Adrenal gland (tissue), 12 donors: ENCODE measurements around the gene MNX1. TPM values are rescaled to one million over a fixed set of nuclear protein-coding genes. Genes with fewer than 3 reads are reported as not detected.

Experiments
- DNase-seq, 7 donors: peaks; one replicate each; pipeline ENCODE4 v3.0.0-alpha.2; 2019 to 2020
- H3K27ac ChIP-seq, 5 donors: fragments of 200-600 bp; sonication (generic) in 4 of 5; 1 replicate in 3 of 5; 2 replicates in 2 of 5; pipeline versions ENCODE4 v1.5.1 to v1.8.0; 2016 to 2020; ENCODE audit warnings: mild to moderate bottlenecking in 1 of 5
- H3K27me3 ChIP-seq: fragments of 200-600 bp; 2 replicates; pipeline ENCODE4 v1.8.0; 2021
- H3K36me3 ChIP-seq, 2 donors: fragments of 200-600 bp; replicated peaks in 1 of 2; 1 replicate in 1 of 2; 2 replicates in 1 of 2; pipeline versions ENCODE4 v1.5.1 to v1.8.0; 2018 to 2022
- H3K4me1 ChIP-seq, 2 donors: fragments of 200-600 bp; replicated peaks in 1 of 2; 1 replicate in 1 of 2; 2 replicates in 1 of 2; pipeline versions ENCODE4 v1.5.1 to v1.8.0; 2018 to 2021
- H3K4me3 ChIP-seq, 4 donors: fragments of 200-600 bp; sonication (generic) in 3 of 4; one replicate each; pipeline ENCODE4 v1.5.1; 2016 to 2018
- H3K9me3 ChIP-seq, 3 donors: fragments of 200-600 bp; sonication (generic) in 1 of 3; replicated peaks in 1 of 3; 1 replicate in 2 of 3; 2 replicates in 1 of 3; pipeline versions ENCODE4 v1.5.1 to v1.8.0; 2016 to 2021
- POLR2A ChIP-seq, 2 donors: fragments of 450-650 bp; IDR thresholded peaks; one replicate each; pipeline ENCODE4 v1.6.1; 2017; ENCODE audit warnings: antibody characterized with exemption in 2 of 2, mild to moderate bottlenecking in 2 of 2, moderate library complexity in 1 of 2
- WGBS, 4 donors: extraction: QIAGEN DNeasy Blood & Tissue Kit in 2 of 4; methylation state at CpG; one replicate each; pipeline versions ENCODE4 v1.1.5 to v1.1.7; 2013 to 2017; 5-methylcytosine and 5-hydroxymethylcytosine counted together
- intact Hi-C, 2 donors: fragments of 100-400 bp; cut with DNase I; formaldehyde crosslinking; loops; one replicate each; pipeline versions ENCODE4 v1.14.1 to v1.15.0; 2022 to 2023
- polyA plus RNA-seq, 3 donors: library from polyadenylated mRNA; stranded (reverse); fragments of 200-250 nt in 2 of 3; fragments of 350-450 nt in 1 of 3; fragmentation: Illumina TruSeq in 1 of 3; extraction: RNeasy Lipid Tissue Mini Kit (QIAGEN cat#74804) in 1 of 3; gene quantifications; one replicate each; pipeline ENCODE4 v1.2.3, GENCODE V29; 2013 to 2014
- total RNA-seq, 9 donors: library from RNA; depleted of rRNA in 4 of 9; stranded (reverse); fragments of >200 nt in 4 of 9; fragments of 120-200 nt in 1 of 9; fragmentation: NEBNext Ultra II Directional in 1 of 9; extraction: Animal tissue kit (Norgen Biotek cat#: 25700) in 1 of 9; gene quantifications; one replicate each; pipeline versions ENCODE4 v1.1.0 to v1.2.4, GENCODE V29; 2013 to 2023
- TF ChIP-seq, protein P1 (sequence below), 6 experiments: fragments of 450-650 bp in 4 of 6; fragments of 200-600 bp in 2 of 6; sonication (generic) in 1 of 6; IDR thresholded peaks; 1 replicate in 5 of 6; 2 replicates in 1 of 6; pipeline versions ENCODE4 v1.5.1 to v1.8.0; 2016 to 2021; ENCODE audit warnings: antibody characterized with exemption in 6 of 6, mild to moderate bottlenecking in 2 of 6, moderate library complexity in 1 of 6
- donor health status: healthy with polysubstance abuse.
- donor health status: Bipolar disorder and iron deficiency.
- donor health status: DM: yes; HTN: yes; CAD: no.
- donor health status: DM: no; HTN: no; CAD: no.
- donor health status: DM: no; HTN: no; CAD: no.
- donor health status: DM: yes; HTN: yes; CAD: no.

MNX1 gene
- total and polyA plus RNA-seq, 12 donors: 0.11 TPM; not detected in 10

DNA sequence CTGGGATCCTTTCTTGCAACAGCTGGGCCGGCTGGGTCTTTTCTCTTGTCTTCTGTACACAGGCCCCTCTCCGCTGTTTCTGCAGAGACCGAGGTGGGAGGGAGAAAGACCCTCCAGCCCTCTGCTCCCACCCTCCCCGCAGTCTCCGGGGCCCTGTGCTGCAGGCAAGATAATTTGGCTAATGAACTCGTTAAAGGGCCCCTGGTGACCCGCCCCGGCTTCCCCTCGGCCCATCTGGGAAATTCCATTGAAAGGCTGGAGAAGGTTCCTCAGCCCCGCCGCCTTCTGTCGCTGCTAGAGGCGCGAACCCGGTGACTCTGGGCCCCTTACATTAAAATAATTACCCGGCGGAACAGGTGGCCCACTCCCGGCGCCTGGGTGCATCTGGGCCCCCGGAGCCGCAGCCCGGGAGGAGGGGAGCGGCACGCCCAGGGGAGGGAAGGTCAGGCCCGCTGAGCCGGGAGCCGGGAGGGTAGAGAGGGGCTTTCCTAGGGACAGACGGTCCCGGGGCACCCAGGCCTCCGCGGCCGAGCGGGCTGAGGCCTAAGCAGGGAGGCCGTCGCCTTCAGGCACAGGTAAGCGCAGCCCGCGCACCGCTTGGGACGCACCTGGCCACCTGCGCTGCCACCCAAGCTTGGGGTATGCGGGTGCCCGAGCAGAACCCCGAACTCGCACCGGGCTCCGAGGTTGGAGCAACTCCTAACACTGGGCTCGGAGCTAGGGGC lies 7.3 kb upstream of the MNX1 start:
- 2 to 11% (median 3%) methylated on average over 11 to 48 of the region's 48 CpGs for WGBS, 4 donors
- peaks cover 96% of the 10 kb centered on the region for H3K27me3 ChIP-seq
- H3K36me3 ChIP-seq: no peaks in the 10 kb centered on the region
- peaks cover 6 to 11% of the 10 kb centered on the region in 2 donors for H3K4me1 ChIP-seq
- TF ChIP-seq POLR2A (IDR thresholded peaks at IDR 0.05): no peak
- intact Hi-C loops: no loop called here
- H3K9me3 ChIP-seq: no peaks in the 10 kb centered on the region
- H3K27ac ChIP-seq: no peak overlapping the region
- DNase-seq: no peak
- no peak overlapping the region for H3K4me3 ChIP-seq

DNA sequence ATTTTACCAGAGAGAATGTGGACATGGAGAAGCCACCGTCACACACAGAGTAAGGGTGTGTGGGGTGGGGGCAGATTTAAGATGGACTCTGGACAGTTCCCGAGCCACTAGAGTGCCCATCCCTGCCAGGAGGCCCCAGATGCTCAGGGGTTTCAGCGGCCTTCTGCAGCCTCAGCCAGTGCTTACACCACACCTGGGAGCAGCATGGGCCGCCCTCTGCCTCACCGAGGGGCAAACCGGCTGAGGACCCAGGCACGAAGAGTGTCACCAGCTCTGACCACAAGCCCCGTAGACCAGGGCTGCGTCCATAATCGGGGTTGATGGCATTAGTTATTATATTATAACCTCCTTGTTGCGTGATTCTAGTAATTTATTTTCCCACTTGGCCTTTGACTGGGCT lies 6.7 kb upstream of the MNX1 start:
- 6 to 14% (median 8%) methylated on average over 10 to 11 of the region's 11 CpGs for WGBS, 4 donors
- no peak overlapping the region for H3K4me3 ChIP-seq
- no peaks in the 10 kb centered on the region for H3K36me3 ChIP-seq
- H3K4me1 ChIP-seq: peaks cover 6 to 11% of the 10 kb centered on the region in 2 donors
- no peaks in the 10 kb centered on the region for H3K9me3 ChIP-seq
- intact Hi-C loops: no loop called here
- peaks cover 96% of the 10 kb centered on the region for H3K27me3 ChIP-seq
- no peak for DNase-seq
- no peak overlapping the region for H3K27ac ChIP-seq
- no peak for TF ChIP-seq POLR2A (IDR thresholded peaks at IDR 0.05)
- TF ChIP-seq, protein P1, sequence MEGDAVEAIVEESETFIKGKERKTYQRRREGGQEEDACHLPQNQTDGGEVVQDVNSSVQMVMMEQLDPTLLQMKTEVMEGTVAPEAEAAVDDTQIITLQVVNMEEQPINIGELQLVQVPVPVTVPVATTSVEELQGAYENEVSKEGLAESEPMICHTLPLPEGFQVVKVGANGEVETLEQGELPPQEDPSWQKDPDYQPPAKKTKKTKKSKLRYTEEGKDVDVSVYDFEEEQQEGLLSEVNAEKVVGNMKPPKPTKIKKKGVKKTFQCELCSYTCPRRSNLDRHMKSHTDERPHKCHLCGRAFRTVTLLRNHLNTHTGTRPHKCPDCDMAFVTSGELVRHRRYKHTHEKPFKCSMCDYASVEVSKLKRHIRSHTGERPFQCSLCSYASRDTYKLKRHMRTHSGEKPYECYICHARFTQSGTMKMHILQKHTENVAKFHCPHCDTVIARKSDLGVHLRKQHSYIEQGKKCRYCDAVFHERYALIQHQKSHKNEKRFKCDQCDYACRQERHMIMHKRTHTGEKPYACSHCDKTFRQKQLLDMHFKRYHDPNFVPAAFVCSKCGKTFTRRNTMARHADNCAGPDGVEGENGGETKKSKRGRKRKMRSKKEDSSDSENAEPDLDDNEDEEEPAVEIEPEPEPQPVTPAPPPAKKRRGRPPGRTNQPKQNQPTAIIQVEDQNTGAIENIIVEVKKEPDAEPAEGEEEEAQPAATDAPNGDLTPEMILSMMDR (IDR thresholded peaks at IDR 0.05): no peak

DNA sequence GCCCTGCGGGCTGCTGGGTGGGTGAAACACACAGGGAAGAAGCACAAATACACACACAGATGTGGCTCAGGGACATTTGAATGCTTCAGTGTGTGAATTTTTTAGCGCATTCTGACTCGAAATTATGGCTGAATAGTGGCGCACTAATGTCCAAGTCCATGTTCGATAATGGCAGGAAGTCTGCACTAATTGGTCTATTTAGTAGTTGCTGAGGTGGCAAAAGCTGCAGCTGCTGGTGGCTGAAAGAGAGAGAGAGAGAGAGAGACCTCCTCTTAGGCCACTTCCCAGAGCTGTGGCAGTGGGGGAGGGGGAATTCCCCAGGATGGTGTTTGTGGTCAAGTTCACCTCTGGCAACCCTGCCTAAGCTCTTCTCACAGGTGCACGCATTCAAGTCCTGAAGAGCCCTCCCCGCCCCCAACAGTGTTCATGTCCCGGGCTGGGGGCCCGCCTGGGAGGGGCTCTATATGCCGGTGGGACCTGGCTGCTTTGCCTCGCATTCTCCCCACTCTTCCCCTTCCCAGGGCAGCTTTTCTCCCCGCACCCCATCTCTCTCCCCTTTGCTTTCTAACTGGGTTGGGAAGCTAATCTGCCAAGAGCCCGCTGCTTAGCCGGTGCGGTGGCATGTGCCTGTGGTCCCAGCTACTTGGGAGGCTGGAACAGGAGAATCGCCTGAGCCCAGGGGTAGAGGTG lies 6.0 kb upstream of the MNX1 start:
- H3K4me1 ChIP-seq: peaks cover 6 to 11% of the 10 kb centered on the region in 2 donors
- no peaks in the 10 kb centered on the region for H3K9me3 ChIP-seq
- intact Hi-C loops: no loop called here
- no peak for TF ChIP-seq POLR2A (IDR thresholded peaks at IDR 0.05)
- TF ChIP-seq, protein P1 (IDR thresholded peaks at IDR 0.05): no peak
- peaks cover 94% of the 10 kb centered on the region for H3K27me3 ChIP-seq
- no peaks in the 10 kb centered on the region for H3K36me3 ChIP-seq
- no peak overlapping the region for H3K4me3 ChIP-seq
- WGBS, 4 donors: 4 to 8% (median 5%) methylated on average over 13 to 16 of the region's 16 CpGs
- H3K27ac ChIP-seq: no peak overlapping the region
- DNase-seq: no peak

DNA sequence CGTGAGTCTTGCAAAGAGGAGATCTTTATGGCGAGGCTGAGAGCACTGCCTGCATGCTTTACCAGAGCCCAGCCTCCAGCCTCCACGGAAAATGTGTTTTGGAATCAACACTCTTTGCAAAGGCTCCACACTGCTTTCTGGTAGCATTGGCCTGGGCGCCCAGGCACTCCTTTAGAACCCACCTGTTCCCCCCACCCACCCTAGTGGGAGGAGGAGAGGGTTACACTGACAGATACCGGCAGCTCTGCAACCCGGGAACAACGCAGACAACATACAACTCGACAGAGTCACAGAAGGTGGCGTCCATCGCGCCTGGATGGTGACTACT lies 5.5 kb upstream of the MNX1 start:
- H3K27ac ChIP-seq: no peak overlapping the region
- no peaks in the 10 kb centered on the region for H3K9me3 ChIP-seq
- DNase-seq: no peak
- H3K36me3 ChIP-seq: no peaks in the 10 kb centered on the region
- WGBS, 4 donors: 8 to 17% (median 13%) methylated on average over 8 to 11 of the region's 11 CpGs
- no peak overlapping the region for H3K4me3 ChIP-seq
- intact Hi-C loops: no loop called here
- H3K27me3 ChIP-seq: peaks cover 94% of the 10 kb centered on the region
- peaks cover 4 to 9% of the 10 kb centered on the region in 2 donors for H3K4me1 ChIP-seq
- TF ChIP-seq, protein P1 (IDR thresholded peaks at IDR 0.05): no peak
- TF ChIP-seq POLR2A (IDR thresholded peaks at IDR 0.05): no peak
